Heart left ventricle (tissue), 13 donors: ENCODE results near the gene RPEL1.

ENCODE experiments used
- POLR2A ChIP-seq, 2 donors: fragments of 450-650 bp; IDR thresholded peaks; one replicate each; pipeline ENCODE4 v1.6.1; 2017; ENCODE audit warnings: antibody characterized with exemption in 2 of 2, mild to moderate bottlenecking in 2 of 2, moderate library complexity in 2 of 2
- TF ChIP-seq, protein P1 (sequence below), 12 donors: fragments of 200-600 bp; sonication (generic) in 4 of 12; IDR thresholded peaks; one replicate each; pipeline versions ENCODE4 v1.5.0 to v1.8.0; 2018 to 2022; ENCODE audit warnings: antibody characterized with exemption in 12 of 12, mild to moderate bottlenecking in 5 of 12
- donor health status: ischemic (EF 13 %, LVEDD 7.1; RV severe dilation, severe dysfunction).
- donor health status: DM: no; HTN: yes; CAD: no.
- donor health status: DM: no; HTN: no; CAD: no.
- donor health status: ischemic (EF 25% LVEDD 6.9; RV normal size, moderate dysfunction).
- donor health status: ischemic (EF 25% LVEDD 5.7; RV mildly dilated, moderate dysfunction).
- donor health status: ischemic (EF 35%, LVEDD 5.7; RV mildly dilated, moderate dysfunction).
- donor health status: nonischemic (EF 11% LVEDD 7.7; RV severe dilation, severe dysfunction).
- donor health status: DM: yes; HTN: yes; CAD: no.
- donor health status: PGD.
- donor health status: ischemic (EF 29% LVEDD 5.4; RV normal size, mild dysfunction).
- donor health status: nonischemic (EF 23%, LVEDD 6.1; RV moderate dilation, normal function).

DNA sequence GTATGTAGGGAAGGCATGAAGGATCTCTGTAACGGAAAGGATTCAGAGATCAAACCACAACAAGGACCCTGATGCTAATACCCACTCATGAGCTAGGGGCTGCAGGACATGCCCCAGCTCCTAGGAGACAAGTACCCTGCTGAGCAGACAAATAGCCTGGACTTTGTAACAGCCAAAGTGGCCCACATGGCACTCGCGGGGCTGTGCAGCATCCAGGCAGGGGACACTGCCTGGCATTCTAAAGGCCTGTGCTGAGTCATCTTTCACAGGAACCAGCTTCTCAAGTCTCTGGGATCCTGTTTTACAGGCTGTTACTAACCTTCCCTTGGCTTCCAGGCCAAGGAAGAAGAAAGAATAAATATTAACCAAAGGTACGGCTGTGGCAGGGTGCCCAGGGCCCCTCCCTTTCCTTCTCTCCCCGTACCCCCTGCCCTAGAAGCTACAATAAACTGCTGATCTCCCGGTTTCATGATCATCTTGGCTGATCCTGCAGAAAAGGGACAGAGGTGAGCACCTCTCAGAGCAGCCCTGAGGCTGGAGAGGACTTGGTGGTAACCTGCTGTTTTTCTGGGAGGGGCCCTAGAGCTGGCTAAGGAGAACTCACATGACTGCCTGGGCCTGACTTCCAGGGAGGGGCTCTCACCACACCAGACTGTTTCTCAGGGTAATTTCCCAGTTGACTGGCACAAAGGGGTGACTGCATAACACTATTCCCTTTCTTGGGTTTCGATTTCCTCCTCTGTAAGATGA is 4.2 kb upstream of the RPEL1 start:
- no peak for TF ChIP-seq POLR2A (IDR thresholded peaks at IDR 0.05)
- TF ChIP-seq, protein P1, sequence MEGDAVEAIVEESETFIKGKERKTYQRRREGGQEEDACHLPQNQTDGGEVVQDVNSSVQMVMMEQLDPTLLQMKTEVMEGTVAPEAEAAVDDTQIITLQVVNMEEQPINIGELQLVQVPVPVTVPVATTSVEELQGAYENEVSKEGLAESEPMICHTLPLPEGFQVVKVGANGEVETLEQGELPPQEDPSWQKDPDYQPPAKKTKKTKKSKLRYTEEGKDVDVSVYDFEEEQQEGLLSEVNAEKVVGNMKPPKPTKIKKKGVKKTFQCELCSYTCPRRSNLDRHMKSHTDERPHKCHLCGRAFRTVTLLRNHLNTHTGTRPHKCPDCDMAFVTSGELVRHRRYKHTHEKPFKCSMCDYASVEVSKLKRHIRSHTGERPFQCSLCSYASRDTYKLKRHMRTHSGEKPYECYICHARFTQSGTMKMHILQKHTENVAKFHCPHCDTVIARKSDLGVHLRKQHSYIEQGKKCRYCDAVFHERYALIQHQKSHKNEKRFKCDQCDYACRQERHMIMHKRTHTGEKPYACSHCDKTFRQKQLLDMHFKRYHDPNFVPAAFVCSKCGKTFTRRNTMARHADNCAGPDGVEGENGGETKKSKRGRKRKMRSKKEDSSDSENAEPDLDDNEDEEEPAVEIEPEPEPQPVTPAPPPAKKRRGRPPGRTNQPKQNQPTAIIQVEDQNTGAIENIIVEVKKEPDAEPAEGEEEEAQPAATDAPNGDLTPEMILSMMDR (IDR thresholded peaks at IDR 0.05), result no peak
